ENCODE measurements around the gene S100B. TPM values are rescaled to one million over a fixed set of nuclear protein-coding genes. Genes with fewer than 3 reads are reported as not detected.

S100B gene
- total and polyA plus RNA-seq, 9 of the 15 experiments (the other 6 are each of a cell fraction or from before 2014, with no cell fraction given): not detected

DNA sequence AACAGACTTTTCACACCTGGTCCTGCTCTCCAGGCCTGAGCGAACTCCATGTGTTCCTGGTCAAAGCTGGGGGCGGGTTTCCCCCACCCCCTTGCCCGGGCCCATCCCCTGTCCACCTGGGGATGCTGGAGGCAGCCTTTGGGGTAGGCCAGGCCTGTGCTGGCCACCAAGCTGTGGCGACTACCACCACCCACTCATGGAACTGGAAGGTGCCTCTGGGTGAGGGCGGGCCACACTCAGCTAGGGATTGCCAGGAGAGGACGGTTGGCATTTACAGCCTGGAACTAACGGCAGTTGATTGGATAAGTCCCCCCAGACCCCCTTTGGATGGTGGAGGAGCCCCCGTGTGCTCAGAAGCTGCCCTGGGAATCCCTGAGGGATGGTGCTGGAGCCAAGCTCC lies 7.9 kb downstream of the S100B start (continued):
- TF ChIP-seq, protein P1, sequence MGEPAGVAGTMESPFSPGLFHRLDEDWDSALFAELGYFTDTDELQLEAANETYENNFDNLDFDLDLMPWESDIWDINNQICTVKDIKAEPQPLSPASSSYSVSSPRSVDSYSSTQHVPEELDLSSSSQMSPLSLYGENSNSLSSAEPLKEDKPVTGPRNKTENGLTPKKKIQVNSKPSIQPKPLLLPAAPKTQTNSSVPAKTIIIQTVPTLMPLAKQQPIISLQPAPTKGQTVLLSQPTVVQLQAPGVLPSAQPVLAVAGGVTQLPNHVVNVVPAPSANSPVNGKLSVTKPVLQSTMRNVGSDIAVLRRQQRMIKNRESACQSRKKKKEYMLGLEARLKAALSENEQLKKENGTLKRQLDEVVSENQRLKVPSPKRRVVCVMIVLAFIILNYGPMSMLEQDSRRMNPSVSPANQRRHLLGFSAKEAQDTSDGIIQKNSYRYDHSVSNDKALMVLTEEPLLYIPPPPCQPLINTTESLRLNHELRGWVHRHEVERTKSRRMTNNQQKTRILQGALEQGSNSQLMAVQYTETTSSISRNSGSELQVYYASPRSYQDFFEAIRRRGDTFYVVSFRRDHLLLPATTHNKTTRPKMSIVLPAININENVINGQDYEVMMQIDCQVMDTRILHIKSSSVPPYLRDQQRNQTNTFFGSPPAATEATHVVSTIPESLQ (CRISPR knock-in tag; IDR thresholded peaks at IDR 0.05): no peak
- TF ChIP-seq NCOA4 (IDR thresholded peaks at IDR 0.05; ENCODE audit: partially characterized antibody): no peak
- no peak for TF ChIP-seq BRCA1 (IDR thresholded peaks at IDR 0.05)
- no peak for TF ChIP-seq BRCA1 (CRISPR knock-in tag; IDR thresholded peaks at IDR 0.05)
- no peak for TF ChIP-seq PRDM10 (IDR thresholded peaks at IDR 0.05; ENCODE audit: partially characterized antibody)
- TF ChIP-seq SMARCA4 (IDR thresholded peaks at IDR 0.05): no peak
- no peak for TF ChIP-seq NKRF (IDR thresholded peaks at IDR 0.05; ENCODE audit: borderline replicate concordance)
- TF ChIP-seq, protein P2, sequence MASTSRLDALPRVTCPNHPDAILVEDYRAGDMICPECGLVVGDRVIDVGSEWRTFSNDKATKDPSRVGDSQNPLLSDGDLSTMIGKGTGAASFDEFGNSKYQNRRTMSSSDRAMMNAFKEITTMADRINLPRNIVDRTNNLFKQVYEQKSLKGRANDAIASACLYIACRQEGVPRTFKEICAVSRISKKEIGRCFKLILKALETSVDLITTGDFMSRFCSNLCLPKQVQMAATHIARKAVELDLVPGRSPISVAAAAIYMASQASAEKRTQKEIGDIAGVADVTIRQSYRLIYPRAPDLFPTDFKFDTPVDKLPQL (IDR thresholded peaks at IDR 0.05; ENCODE audit: extremely low read depth, insufficient read length): no peak
- no peak for TF ChIP-seq PHTF2 (CRISPR knock-in tag; IDR thresholded peaks at IDR 0.05)
- no peak for TF ChIP-seq ZBTB8A (IDR thresholded peaks at IDR 0.05; ENCODE audit: partially characterized antibody)
- no peak for TF ChIP-seq ZBTB17 (CRISPR knock-in tag; IDR thresholded peaks at IDR 0.05)
- no peak for TF ChIP-seq ZNF311 (CRISPR knock-in tag; IDR thresholded peaks at IDR 0.05)

All from K562 (cell line).